Astrocyte of the cerebellum (primary cell): ENCODE results near the gene NMBR.

Experiments
- DNase-seq: peaks from one replicate; pipeline ENCODE4 v3.0.0-alpha.2; 2011; ENCODE audit warnings: low read depth
- H3K4me3 ChIP-seq: 2 replicates; pipeline ENCODE4 v1.5.1; 2011; ENCODE audit warnings: mild to moderate bottlenecking, low read depth, low read length, moderate library complexity
- in situ Hi-C: cut with HindIII; loops from 2 replicates; pipeline ENCODE4 v1.10.0; 2017; ENCODE audit warnings: low sequenced_read_pairs
- TF ChIP-seq, protein P1 (sequence below): IDR thresholded peaks from 2 replicates; pipeline ENCODE4 v1.5.1; 2012; ENCODE audit warnings: low read length, low read depth, moderate library complexity, mild to moderate bottlenecking; ENCODE audit errors: missing control alignments

Gene NMBR

DNA sequence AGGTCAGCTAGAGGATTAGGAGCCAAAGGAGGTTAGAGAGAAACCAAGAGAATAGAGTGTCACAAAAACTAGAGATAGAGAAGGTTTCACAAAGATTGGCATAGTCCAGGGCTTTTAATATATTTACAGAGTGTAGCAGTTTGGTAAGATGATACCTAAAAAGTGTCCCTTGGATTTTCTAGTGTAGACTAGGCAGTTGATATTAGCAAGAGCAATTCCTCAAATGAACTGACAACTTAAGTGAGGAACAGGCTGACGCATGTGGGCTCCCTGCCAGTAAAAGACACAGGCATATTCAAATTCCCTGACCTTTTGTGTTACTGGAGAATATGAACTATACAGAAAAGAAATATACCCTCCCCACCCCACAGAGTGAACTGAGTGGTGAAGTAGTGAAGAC is 40.3 kb upstream of the NMBR start:
- DNase-seq, result peak; percentile 15
- in situ Hi-C loops, result no loop called here
- TF ChIP-seq, protein P1, sequence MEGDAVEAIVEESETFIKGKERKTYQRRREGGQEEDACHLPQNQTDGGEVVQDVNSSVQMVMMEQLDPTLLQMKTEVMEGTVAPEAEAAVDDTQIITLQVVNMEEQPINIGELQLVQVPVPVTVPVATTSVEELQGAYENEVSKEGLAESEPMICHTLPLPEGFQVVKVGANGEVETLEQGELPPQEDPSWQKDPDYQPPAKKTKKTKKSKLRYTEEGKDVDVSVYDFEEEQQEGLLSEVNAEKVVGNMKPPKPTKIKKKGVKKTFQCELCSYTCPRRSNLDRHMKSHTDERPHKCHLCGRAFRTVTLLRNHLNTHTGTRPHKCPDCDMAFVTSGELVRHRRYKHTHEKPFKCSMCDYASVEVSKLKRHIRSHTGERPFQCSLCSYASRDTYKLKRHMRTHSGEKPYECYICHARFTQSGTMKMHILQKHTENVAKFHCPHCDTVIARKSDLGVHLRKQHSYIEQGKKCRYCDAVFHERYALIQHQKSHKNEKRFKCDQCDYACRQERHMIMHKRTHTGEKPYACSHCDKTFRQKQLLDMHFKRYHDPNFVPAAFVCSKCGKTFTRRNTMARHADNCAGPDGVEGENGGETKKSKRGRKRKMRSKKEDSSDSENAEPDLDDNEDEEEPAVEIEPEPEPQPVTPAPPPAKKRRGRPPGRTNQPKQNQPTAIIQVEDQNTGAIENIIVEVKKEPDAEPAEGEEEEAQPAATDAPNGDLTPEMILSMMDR, result no peak
- no peak overlapping the region for H3K4me3 ChIP-seq

DNA sequence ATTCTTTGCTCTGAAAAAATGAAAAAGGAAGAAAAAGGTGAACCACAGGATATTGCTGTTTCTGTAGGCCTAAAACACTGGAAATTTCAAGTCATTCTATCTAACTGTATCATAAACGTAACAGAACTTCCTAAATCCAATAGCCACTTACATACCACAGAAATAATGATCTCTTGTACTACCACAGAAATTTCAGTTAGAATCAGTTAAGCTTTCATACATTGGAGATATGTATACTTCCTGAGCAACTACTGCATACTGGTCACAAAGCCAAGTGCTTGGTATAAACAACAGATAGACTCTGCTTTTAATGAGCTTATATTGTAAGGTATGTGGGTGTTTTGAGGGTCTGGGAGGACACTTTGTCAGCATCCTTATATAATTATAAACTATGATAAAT is 38.7 kb upstream of the NMBR start:
- in situ Hi-C loops, result no loop called here
- DNase-seq, result no peak
- TF ChIP-seq, protein P1, result no peak
- H3K4me3 ChIP-seq, result no peak overlapping the region

DNA sequence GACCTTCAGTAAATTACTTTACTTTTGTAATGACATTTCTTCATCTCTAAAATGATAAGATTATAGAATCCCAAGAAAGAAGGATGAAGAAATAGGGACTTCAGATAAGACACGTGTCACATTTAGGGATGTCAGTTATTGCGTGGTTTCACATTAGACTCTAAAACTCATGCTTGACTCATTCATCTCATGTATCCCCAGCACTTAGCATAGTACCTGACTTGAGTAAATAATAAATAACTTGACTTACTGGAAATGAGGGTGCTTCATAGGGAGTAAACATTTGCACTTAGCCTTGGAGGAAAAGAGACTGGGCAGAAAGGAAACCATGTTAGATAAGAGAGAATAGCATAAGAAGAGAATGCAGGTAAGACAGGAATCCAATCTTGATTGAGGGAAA is 37.4 kb upstream of the NMBR start:
- TF ChIP-seq, protein P1, result no peak
- DNase-seq, result no peak
- H3K4me3 ChIP-seq, result no peak overlapping the region
- in situ Hi-C loops, result no loop called here

DNA sequence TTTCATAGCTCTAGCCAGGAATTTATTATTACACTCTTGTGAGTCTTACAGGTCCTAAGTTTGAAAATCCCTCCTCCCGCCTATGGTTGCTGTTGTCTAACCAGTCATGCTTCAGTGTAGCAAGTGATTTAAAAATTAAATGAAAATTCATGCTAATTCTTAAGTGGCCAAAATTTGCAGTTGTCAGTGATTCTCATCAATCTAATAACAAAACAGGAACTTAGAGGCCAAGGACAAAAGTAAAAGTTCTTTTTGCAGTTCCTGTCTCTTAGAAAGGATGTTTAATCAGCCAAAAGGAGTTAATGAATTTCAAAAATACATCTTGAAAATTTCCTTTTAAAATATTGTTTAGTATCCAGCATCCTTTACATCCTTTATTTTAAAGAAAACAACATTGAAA is 36.4 kb upstream of the NMBR start:
- no peak for DNase-seq
- in situ Hi-C loops, result no loop called here
- no peak overlapping the region for H3K4me3 ChIP-seq
- TF ChIP-seq, protein P1, result no peak

DNA sequence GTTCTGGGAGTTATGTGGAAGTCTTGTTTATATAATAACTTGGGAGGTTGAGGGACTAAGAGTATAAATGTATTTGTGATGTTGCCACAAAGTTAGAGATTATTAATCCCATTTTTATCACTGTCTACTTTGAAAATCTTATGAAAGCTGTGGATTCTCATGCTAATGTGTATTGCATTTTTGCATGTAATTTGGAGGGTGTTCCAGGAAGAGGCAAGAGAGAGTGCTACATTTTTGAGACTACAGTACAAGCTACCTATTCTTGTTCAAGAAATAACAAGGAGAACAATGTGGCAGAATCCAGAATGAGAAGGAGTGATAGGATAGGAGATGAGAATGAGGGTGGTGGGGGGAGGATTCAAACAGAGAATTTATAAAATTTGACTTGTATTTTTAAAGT is 35.1 kb upstream of the NMBR start:
- no peak for DNase-seq
- no peak overlapping the region for H3K4me3 ChIP-seq
- in situ Hi-C loops, result no loop called here
- TF ChIP-seq, protein P1, result no peak

DNA sequence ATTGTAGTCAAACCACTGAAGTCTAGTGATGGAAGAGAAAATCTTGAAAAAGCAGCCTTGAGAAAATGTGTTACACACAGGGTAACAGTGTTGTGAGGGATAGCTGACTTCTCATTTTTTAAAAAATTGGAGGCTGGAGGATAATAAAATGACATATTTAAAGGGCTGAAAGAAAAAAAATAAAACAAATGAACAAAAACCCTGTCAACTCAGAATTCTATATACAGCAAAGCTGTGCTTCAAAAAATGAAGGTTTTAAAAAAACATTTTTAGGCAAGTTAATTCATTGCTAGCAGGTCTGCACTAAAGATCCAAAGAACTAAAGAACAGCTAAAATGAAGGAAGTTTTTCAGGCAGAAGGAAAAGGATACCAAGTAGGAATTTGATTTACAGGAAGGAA is 31.2 kb upstream of the NMBR start:
- TF ChIP-seq, protein P1, result no peak
- in situ Hi-C loops, result no loop called here
- DNase-seq, result no peak
- H3K4me3 ChIP-seq, result no peak overlapping the region

DNA sequence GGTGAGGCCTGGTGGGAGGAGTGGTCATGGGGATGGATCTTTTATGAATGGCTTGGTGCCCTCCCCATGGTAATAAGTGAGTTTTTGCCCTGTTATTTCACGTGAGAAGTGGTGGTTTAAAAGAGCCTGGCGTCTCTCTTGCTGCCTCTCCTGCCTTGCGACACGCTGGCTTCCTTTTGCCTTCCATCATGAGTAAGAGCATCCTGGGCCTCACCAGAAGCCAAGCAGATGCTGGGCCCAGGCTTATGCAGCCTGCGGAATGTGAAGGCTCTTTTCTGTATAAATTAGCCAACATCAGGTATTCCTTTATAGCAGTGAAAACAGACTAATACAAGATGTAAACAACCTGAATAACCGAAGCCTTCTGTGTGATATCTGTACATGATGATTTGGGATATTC is 27.8 kb upstream of the NMBR start:
- in situ Hi-C loops, result no loop called here
- H3K4me3 ChIP-seq, result no peak overlapping the region
- DNase-seq, result no peak
- TF ChIP-seq, protein P1, result no peak
